HG02759 (cell line): ENCODE measurements around the gene CEACAM1.
"Not testable (repeated sequence)": the region's sequence is repeated elsewhere in the genome, so short reads cannot be mapped to it uniquely, and the experiment has no call there.

Experiments used
- ATAC-seq: cut with Tn5 transposase; IDR thresholded peaks from one replicate; pipeline ENCODE4 v1.9.1; 2021; ENCODE audit warnings: mild to moderate bottlenecking, moderate library complexity; ENCODE audit not compliant: unreplicated experiment

CEACAM1 gene

DNA sequence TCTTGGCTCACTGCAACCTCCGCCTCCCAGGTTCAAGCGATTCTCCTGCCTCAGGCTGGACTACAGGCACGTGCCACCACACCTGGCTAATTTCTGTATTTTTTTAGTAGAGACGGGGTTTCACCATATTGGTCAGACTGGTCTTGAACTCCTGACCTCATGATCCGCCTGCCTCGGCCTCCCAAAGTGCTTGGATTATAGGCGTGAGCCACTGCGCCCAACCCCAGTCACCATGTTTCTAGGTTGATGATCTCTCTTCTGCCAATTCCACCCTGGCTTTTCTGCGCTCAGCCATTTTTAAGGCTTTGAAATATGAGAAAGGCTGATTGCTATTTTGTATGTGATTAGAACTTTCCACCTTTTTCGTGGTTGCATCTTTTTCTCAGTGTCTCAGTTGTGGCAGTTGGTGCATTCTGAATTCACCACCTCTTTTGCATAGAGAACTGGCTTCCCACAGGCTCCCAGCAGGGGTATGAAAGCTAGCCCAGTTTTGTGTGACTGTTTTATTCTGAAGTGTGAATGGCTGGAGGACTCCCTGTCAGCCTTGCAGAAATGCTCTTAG lies 15.5 kb downstream of the CEACAM1 start:
- ATAC-seq, result peak; percentile 78

DNA sequence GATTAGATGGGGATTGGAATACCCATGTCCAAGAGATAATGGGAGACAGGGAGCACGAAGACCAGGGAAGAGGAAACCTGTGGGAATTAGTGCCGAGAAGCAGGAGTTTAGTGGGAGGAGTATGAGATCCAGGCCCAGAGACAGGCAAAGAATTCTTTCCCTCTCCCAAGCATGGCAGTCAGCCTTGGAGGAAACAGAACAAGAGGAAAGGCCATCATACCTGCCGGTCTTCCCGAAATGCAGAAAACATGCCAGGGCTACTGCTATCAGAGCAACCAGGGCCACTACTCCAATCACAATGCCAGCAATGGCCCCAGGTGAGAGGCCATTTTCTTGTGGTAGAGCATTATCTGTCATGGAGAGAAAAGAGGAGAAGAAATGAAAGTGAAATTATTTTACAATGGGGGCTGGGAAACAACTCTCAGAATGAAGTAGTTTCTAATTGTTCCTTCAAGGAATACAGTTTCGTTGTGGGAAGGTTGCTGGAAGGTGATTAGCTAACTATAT lies 16.1 kb downstream of the CEACAM1 start:
- ATAC-seq, result no peak

DNA sequence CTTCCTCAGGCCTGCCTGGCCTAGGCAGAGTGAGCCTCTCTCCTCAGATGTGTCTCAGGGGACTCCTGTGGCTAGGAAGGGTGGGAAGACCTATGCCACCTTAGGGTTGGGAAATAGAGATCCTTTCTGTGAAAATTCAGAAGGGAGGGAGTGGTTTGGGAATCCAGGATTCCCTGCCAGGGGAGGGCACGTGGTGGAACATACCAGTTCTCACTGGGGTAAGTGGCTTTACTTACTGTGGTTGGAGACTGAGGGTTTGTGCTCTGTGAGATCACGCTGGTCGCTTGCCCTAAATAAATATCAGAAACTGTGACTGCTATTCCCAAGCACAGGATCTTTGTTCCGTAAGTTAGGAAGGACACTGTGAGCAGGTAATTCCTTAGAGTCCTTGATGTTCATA lies 16.9 kb downstream of the CEACAM1 start:
- no peak for ATAC-seq

DNA sequence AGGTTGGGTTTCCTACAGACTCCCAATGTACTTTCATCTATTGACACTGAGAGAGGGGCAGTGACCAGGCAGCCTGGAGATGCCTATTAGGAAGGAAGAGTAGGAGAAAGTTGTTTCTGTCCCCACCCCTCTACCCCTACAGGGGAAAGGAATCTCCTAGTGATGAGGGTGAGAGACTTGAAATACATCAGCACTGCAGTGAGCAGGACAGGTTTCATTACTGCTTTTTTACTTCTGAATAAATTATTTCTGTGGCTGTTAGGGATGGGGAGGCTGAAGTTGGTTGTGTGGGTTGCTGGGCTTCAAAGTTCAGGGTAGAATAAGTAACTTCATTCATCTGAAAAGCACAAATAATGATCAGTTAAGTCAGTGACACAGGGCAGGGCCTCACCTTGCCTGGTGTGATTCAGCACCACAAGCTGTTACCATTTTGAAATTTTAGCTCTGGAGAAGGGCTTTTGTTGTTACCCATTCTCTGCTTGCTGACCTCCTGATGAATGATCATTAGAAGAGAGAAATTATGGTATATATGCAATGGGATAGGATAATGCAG lies 19.3 kb downstream of the CEACAM1 start:
- ATAC-seq, result no peak

DNA sequence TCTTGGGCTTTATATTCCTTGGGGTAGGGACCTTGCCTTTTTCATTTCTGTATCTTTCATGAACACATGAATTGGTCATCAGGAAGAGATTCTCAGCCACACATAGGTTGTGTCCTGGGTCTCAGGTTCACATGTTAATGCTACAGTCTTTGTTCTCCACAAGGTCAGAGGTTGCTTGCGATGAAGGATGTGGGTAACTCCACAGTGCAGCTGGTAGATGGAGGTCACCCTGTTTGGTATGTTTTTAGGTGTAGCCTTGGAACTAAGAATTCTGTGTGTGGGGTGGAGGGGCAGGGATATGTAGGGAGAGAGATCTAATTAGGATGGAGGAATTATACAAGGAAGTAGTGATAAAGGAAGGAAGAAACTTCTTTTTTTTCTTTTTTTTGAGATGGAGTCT lies 23.2 kb downstream of the CEACAM1 start:
- no peak for ATAC-seq

DNA sequence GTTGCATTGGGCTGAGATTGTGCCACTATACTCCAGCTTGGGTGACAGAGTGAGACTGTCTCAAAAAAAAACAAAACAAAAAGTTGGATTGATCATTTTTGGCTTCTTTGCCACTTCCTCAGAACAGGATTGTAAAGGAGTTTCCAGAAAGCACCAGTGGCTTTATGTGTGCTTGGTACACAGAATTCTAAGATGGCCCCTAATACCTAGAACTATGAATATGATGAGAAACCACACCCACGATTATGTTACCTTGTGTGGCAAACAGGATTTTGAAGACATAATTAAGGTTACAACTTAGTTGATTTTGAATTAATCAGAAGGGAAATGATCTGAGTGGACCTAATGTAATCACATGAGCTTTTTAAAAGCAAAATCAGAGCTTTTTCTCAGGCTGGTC lies 26.5 kb downstream of the CEACAM1 start:
- ATAC-seq, result no peak

DNA sequence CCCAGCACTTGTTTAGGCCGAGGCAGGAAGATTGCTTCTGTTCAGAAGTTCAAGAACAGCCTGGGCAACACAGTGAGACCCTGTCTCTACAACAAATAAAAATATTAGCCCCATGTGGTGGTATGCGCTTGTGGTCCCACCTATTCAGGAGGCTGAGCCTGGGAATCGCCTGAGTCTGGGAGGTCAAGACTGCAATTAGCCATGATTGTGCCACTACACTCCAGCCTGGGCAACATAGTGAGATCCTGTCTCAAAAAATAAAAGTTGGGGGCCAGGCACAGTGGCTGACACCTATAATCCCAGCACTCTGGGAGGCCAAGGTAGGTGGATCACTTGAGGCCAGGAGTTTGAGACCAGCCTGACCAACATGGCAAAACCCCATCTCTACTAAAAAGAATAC lies 27.0 kb downstream of the CEACAM1 start:
- ATAC-seq, result not testable (repeated sequence)

DNA sequence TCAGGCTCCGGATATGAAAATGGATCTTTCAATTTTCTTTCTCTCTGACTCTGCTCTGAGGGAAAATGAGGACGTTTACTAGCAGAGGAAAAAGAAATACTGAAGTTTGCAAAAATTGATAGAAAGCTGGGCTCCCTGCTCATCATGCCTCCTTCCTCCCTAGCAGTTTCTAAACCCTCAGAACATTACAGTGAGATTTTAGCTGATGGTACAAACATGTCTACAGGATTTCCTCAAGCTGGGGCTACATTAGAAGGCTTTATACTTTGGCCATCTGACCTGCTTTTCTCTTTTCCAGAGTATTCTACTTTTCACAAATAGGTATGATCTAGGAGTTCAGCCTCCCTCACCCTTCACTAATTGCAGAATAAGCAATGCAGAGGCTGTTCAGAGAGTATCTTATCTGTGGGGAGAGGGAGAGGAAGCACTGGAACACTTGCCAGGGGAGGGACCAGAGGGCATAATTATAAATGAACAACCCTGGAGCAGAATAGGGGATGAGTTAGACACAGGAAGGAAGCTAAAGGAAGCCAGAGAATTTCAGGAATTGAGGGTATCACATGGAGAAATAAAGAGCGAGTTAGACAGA lies 30.0 kb downstream of the CEACAM1 start:
- ATAC-seq, result no peak

DNA sequence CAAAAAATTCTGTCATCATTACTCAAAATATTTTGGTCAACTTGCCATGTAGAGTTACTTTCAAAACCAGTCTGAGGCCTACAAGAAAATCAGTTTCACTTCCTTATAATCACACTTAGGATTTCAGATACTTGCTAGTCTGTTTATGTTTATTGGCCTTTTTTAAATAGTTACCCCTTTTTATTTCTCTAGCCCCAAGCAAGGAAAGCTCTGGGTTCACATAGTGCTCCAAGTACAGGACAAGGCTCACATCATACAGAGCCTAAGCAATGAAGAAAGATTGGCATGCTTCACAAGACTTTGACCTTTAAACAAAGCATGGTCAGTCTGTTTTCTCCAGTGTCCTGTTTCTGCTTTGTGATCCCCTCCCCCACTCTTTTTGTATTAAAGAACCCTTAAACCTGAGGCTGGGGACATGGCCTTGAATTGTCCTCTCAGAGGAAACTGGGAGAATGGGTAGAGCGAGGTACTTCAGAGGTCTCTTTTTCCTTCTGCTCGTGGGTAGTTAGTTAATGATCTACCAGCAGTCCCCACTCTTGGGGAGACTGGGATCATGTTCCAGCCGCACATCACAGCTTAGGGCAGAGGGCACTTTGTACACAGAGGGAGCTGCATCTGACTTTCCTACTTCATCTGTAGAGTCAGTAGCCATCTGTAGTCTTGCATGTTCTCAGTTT lies 30.7 kb downstream of the CEACAM1 start:
- ATAC-seq, result no peak

DNA sequence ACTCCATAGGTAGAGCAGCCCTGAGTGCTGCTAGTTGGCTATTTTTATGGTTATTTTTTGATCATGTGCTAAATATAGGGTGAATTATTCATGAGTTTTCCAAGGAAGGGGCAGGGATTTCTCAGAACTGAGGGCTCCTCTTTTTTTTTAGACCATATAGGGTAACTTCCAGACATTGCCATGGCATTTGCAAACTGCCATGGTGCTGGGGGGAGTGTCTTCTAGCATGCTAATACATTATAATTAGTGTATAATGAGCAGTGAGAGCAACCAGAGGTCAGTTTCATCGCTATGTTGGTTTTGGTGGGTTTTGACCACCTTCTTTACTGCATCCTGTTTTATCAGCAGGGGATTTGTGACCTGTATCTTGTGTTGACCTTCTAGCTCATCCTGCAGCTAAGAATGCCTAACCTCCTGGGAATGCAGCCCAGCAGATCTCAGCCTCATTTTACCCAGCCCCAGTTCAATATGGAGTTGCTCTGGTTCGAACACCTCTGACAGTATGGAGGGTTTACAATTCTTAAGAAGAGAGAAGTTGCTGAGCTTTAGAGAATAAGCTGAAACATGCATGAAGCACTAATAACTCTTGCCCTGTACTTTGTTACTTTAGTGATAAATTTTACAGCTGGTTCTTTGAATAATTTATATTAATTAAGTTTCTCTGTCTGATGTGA lies 31.7 kb downstream of the CEACAM1 start:
- ATAC-seq, result no peak

DNA sequence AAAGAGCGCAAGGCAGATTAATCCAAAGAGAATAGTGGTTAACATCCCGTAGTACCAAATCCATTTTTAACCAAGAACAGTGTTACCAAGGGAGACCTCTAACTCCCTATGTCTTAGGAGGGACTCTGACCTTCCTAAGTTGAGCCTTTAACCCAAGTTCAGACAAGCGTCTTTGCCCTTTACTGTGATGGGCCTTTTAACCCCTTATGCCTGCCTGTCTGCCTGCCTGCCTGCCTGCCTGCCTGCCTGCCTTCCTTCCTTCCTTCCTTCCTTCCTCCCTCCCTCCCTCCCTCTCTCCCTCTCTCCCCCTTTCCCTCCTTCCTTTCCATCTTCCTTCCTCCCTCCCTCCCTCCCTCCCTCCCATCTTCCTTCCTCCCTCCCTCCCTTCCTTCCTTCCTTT lies 32.6 kb downstream of the CEACAM1 start:
- no peak for ATAC-seq

DNA sequence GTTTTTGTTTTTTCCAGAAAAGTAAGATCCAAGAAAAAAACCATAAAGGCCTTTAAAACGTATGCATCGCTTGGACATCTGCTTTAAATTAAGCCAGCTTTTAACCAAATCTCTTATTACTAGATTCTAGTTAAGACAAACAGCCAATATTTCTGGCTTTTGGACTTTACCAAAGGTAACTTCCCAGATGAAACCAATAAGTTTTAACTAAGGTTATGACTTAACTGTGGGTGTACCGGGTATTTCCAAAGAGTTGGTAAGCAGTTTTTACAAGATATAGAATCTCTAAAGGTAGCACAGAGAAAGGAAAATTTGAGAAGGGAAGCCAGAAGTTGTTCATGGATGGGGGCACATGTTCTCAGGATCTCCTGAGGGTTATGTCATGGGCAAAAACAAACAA lies 34.0 kb downstream of the CEACAM1 start:
- no peak for ATAC-seq

DNA sequence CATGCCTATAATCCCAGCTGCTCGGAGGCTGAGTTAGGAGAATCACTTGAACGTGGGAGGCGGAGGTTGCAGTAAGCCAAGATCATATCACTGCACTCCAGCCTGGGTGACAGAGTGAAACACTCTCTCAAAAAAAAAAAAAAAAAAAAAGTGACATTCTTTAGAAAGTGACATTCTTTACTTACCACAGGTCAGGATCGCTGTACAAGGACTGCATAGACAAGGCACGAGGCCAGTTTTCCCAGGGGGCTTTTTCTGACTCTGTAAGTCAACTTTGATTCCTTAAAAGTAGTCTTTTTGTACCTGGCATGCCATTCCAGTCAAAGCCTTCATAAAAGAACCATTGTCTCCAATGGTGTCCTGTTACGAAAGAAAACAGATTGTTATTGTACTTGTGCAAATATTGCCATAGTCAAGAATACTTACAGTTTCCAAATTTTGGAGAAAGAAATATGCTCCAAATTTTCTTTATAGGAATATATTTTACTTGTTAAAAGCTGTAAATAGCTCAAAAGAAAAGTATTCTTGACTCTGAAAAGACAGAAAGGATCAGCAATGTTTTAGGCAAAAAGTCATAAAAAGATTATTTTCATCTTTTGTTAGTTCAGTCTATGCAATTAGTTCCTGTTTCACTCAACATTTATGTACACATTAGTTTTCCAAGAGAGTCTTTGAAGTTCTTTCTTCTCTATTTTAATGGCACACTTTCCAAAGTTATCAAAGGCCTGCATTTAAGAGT lies 39.3 kb downstream of the CEACAM1 start:
- ATAC-seq, result no peak

DNA sequence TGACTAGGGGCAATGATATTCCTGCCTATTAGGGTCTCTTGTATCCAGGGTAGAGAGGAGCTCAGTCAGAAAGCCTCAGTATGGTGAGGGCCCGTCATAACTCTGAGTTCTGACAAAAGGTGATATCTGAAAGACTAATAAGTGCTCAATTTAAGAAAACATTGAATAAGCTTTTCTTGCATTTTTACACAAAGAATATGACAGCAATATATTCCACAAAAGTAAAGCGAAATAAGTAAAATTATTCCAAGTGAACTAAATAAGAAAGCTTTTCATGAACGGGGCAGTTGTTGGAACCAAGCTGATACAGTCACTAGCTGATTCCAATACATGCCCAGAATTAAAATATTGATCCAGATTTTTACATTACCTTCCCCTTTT lies 40.5 kb downstream of the CEACAM1 start:
- ATAC-seq, result no peak

DNA sequence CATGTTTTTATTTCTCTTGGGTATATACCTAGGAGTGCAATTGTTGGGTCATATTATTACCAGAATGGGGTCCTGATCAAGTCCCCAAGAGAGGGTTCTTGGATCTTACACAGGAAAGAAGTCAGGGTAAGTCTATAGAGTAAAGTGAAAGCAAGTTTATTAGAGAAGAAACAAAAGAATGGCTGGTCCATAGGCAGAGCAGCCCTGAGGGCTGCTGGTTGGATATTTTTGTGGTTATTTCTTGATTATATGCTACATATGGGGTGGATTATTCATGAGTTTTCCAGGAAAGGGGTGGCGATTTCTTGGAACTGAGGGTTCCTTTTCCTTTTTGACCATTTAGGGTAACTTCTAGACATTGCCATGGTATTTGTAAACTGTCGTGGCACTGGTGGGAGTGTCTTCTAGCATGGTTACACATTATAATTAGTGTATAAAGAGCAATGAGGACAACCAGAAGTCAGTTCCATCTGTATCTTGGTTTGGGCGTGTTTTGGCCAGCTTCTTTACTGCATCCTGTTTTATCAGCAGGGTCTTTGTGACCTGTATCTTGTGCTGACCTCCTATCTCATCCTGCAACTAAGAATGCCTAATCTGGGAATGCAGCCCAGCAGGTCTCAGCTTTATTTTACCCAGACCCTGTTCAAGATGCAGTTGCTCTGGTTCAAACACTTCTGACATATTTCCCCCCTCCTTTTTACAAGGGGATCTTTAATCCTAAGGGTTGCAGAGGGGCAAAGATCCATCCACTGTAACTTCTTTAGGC lies 41.1 kb downstream of the CEACAM1 start:
- no peak for ATAC-seq

DNA sequence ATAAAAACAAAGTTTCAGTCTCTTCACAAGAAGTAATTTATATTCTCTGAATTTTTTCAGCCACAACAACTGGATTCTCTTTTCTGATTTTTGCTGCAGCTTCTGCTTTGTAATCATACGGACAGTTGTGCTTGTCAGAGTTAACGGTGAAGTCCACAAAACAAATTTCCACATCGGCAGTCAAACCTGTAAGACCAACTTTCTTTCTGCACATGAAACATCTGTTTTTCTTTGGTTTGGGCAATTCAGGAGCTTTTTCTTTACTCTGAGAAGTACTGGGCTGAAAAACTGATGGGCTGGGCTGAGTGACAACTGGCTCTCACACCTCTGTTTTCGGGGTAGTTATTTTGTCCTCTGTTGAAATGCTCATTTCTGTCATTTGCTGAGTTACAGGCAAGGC lies 43.2 kb downstream of the CEACAM1 start:
- ATAC-seq, result not testable (repeated sequence)

DNA sequence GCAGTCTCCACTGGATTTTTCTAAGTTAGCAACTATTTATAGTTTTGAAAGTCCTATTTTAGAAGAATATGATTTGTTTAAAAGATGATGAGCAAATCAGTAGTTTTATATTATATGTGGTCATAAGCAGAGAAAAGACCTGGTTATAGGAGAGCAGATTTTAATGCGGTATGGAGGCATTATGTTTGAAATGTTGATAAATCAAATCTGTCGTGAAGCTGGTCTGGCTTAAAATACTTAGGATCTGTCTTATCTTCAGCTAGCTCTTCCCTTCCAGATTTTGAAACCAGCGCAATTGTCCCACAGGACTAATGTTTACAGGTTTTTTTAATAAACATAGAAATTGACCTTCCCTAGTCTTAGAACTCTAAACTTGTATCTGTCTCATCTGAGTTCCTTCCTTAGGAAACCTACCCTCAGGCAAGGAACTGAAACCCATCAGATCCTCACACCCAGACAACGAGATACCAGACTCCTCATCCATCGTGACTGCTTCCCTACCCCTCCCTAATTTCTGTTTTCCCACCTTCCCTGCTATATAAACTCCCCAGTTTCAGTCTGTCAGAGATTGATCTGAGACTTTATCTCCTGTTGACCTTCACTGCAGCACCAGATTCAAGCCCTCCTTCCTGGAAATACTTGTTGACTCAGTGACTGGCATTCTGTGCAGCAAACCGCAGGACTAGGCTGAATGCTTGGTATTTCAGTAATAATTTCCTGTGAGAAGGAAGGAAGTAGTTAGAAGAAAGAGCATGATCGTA lies 47.8 kb downstream of the CEACAM1 start:
- no peak for ATAC-seq

DNA sequence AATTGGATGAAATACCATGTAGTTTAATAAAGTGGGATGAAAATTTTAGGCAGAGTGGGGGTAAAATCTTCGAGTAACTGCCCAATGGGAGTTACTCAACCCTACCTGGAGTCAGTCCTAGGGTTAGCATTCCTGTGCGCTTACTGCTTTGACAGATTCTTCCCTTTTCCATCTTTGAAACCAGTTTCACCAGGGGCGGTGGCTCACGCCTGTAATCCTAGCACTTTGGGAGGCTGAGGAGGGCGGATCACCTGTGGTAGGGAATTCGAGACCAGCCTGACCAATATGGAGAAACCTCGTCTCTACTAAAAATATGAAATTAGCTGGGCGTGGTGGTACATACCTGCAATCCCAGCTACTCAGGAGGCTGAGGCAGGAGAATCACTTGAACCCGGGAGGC lies 48.5 kb downstream of the CEACAM1 start:
- no peak for ATAC-seq

DNA sequence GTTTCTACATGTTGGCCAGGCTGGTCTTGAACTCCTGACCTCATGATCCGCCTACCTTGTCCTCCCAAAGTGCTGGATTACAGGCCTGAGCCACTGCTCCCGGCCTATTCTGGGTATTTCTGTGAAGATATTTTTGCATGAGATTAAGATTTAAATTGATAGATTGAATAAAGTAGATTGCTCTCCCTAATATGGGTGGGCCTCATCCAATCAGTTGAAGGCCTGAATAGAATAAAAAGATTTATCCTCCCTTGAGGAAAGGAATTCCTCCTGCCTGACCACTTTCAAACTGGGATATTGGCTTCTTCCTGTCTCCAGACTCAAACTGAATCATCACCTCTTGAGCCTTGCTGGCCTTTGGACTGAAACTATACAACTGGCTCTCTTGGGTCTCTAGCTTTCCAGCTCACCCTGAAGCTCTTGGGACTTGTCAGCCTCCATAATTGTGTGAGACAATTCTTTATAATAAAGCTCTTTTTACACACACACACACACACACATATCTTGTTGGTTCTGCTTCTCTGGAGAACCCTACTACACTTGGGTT lies 49.4 kb downstream of the CEACAM1 start:
- ATAC-seq, result no peak
